HK-2 (cell line): ENCODE measurements around the gene DNAJC11.
"Not testable (repeated sequence)": the region's sequence is repeated elsewhere in the genome, so short reads cannot be mapped to it uniquely, and the experiment has no call there.

Source experiments
- DNase-seq: peaks from one replicate; pipeline ENCODE4 v3.0.0-alpha.2; 2018; ENCODE audit not compliant: unreplicated experiment

DNAJC11 gene

DNA sequence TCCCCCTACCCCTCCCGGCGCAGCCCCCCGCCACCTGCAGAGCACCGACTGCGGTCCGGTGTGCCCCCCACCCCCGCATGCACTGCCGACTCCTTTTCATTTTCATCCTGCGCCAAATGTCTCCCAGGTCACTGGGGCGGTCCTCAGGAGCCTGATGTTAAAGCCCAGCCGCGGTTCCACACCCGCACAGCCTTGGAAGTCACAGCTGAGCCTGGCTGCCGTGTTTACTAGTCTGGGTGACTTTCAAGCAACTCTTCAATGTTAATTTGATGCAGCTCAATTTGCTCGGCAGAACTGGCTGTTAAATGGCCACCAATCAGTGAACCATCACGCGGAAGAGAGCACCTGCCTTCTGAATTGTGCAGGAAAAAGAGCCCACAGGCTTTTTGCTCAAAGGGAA lies 49.7 kb downstream of the DNAJC11 start:
- no peak for DNase-seq

DNA sequence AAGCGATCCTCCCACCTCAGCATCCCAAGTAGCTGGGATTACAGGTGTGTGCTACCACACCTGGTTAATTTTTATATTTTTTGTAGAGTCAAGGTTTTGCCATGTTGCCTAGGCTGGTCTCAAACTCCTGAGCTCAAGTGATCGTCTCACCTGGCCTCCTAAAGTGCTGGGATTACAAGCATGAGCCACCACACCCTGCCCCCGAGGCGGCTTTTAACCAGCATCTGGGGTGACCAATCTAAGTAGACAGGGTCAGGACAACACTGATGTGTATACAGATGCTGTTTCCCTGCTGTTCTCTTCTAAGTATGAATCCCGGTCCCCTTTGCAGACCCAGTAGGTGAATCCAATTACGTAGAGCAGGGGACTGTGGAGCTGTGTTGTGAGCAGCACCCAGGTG lies 53.1 kb downstream of the DNAJC11 start:
- DNase-seq = no peak

DNA sequence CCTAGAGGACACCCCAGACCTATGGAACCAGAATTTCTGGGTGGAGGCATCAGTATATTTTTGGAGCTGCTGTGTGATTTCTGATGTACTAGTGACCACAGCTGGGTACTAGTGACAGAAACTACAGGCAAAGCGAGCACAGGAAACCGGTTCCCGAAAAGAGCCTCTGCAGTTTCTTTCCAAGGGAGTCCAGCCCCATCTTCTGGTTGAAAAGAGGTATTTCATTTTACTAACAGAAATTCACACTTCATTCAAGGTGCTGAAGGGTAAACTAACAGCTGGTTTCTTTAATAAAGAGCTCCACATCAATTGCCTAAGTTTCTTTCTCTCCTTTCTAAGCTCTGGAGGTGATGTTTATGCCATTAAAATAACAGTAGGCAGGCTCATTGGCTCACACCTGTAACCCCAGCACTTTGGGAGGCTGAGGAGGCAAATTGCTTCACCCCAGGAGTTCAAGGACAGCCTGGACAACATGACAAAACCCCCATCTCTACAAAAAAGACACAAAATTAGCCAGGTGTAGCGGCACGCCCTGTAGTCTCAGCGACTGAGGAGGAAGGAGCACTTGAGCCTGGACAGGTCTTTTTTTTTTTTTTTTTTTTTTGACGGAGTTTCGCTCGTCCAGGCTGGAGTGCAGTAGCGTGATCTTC lies 55.0 kb downstream of the DNAJC11 start:
- DNase-seq = no peak

DNA sequence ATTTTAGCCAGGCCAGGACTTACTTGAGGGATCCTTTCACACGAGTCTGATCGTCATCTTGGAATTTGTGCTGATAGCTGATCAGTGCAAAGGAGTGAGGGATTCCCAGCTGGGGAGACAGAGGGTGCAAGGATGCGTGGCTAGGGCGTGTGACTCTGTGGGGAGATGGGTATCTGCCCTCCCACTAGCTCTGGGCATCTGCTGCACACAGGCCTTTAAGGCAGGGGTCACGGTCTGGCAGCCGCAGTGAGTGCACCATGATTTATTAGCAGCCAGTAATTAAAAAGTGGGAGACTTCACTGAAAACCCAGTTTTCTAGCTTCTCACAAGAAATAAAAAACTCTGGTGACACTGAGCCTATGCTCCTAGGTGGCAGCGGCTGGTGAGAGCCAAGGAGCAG lies 56.6 kb downstream of the DNAJC11 start:
- DNase-seq = no peak

DNA sequence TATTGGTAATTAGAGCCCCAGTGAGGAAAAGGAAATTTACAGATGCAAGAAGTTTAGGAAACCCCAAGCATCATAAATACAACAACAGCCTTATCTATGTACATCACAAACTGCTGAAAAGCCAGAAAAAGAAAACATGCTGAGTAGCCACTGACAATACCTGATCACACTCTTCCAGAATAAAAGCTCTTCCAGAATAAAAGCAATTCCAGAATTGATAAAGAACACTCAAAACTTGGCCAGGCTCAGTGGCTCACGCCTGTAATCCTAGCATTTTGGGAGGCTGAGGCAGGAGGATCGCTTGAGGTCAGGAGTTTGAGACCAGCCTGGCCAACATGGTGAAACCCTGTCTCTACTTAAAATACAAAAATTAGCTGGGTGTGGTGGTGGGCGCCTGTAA lies 60.7 kb downstream of the DNAJC11 start:
- DNase-seq = not testable (repeated sequence)

DNA sequence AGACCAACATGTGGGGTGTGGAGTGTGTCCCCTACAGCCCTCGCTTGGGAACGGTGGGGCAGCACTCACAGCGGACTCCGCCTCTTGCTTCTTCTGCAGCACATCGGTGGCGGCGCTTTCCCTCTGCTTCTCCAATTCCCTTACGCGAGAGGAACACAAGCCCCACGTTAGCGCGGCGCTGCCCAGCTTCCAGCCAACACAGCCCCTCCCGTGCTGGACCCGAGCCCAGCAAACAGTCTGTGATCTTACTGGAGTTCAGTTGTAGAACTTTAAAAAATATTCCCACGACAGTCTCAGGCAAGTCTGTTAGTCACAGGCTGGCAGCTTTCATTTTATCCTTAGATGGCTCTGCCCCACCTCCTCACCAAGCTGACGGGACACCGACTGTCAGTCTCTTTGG lies 63.4 kb downstream of the DNAJC11 start:
- no peak for DNase-seq

DNA sequence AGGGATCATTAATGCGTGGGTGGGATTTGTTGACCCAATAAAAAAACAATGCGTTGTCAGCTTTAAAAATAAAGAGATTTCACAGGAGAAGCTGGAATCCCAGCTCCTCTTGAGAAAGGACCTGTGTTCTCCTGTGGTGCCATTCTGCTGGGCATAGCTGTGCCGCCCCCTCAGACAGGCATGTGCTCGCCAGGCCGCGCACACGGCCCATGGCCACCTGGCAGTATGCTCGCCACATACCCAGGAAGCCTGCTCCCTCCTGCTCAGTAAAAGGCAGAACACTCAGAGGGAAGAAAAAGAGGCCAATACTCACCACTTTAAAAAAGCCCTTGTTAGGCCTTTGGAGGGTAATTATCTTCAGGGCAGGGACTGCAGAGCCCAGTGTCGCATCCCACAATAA lies 63.8 kb downstream of the DNAJC11 start:
- DNase-seq = no peak

DNA sequence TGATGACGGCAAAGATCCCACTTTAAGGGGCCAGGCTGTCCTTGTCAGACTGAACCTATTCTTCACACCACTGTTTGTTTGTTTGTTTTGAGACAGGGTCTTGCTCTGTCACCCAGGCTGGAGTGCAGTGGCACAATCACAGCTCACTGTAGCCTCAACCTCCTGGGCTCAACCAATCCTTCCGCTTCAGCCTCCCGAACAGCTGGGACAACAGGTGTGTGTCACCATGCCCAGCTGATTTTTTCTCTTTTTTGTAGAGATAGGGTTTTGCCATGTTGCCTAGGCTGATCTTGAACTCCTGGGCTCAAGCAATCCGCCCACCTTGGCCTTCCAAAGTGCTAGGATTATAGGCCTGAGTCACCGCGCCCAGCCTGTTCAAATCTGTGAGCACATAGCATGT lies 64.8 kb downstream of the DNAJC11 start:
- not testable (repeated sequence) for DNase-seq

DNA sequence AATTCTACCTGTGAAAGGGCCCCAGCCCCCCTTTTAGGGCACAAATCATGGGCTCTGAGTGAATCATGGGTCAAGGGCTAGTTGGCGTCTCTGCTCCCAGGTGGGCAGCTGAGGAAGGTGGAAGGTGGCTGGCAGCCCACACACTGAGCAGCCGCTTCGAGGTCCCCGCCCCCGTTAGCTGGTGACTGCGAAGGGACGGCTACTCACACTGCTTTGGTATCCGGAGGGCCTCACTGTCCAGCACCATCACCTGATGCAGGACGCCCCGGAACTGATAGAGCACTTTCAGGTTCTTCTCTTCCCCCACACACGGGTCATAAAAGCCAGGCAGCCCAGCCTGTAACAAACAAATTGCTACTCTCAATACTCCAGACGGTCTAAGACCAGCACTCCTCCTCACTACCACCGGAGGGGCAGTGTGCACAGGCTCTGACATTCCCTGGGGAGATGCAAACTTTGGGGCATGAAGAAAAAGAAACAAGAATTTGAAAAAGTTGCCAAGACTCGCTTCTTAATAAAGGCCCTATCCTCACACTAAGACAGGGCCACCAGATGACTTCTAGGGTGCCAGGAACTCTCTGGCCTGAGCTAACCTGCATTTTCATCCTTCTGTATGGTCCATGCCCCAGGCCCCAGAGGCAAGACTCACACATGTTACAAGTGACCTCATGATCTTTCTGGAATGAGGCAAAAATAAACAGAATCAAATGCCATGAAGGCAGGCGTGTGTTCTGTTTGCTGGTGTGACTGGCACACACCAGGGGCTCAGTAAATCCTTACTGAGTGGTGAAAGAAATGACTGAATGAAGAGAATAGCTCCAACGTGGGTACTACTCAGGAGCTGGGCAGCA lies 65.5 kb downstream of the DNAJC11 start:
- DNase-seq = no peak

DNA sequence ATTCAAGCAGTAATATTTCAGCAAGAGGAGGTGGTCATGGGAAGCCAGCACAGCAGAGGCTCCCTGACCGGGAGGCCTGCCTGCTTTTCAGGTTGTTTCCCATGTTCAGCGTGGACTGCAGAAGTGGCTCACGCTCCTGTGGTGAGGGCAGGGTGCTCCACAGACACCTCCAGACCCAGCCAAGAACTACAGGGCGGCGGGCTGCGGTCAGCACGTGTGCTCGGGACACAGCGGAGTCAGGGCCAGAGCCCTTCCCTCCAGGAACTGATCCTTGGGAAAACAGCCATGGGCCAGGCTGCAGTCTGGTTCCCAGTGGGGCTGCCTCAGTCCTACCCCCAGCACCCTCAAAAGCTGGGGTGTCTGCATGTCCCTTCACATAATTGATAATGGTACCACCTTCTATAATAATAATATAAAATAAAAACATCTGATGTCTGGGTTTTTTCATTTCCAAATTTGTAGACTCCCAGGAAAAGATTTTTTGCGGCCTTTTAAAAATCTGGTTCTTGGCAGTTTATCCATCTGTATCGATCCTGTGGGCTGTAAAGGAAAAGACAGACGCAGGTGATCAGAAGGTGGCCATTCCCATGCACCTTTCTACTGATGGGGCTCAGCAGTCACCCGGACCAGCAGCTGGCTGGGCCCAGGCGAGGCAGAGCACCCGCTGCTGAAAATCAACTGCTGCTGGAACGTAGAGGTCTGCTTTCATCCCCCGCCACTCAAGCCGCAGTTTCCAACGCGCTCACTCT lies 66.3 kb downstream of the DNAJC11 start:
- DNase-seq = no peak

DNA sequence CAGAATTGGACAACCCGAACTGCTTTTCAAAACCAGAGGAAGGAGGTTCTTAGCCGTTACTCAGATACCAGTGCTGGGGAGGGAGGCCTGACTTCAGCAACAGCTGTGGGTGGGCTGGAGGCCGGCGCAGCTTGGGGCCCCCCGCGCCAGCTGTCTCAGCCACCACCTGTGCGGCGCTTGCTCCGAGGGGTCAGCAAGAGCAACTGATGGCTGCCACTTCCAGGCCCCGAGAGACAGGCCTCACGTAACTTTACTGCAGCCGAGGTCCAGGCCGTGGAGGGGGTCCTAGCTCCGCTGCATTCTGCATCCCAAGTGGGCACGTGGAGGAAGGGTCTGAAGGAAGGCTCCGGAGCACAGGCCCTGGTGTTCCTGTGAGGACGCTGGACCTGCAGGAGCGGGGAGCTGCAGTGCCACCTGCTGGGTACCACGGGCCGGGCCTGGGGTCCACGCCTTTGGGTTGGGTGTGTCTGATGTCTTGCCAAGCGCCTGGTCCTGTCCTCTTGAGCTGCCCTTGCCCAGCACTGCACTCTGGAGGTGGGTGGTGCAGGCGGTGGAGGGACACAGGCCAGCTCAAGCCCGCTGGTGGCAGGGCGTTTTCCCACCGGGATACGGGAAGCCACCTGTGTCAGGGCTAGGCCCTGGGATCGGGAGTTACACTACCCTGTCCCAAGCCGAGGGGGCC lies 67.1 kb downstream of the DNAJC11 start:
- peak; percentile 49 for DNase-seq

DNA sequence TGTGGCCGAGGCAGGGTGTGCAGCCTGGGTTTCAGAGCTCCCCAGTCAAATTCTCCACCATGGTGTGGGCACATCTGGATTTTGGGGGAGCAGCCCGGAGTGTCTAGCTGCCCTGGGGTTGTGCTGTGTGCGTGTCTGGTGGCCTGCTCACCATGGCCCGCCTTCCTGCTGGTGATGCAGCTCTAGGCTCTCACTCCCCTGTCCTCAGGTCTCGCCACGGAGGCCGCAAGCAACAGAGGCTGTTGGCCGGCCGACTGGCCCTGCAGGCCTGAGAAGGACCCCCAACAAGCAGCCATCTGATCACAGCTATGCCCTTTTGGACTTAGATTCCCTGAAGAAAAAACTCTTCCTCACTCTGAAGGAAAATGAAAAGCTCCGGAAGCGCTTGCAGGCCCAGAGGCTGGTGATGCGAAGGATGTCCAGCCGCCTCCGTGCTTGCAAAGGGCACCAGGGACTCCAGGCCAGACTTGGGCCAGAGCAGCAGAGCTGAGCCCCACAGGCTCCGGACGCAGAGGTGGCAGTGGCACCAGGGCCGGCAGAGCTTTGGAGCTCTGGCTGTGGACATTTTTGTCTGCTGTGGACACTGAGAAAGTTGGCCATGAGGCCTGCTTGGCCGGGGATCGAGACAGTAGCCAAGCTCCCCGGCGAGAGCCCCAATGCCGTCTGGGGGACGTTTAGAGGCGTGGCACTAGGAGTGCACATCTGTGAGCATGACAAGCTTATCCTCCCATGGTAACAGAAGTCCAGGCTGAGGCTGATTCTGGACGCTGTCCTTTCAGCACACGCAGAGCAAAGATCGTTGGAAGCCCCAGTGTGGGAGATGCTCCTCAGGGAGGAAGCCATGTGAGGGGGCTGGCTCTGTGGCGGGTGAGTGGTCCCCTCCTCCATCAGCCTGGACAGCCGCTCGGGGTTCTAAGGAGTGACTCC lies 68.8 kb downstream of the DNAJC11 start:
- no peak for DNase-seq

DNA sequence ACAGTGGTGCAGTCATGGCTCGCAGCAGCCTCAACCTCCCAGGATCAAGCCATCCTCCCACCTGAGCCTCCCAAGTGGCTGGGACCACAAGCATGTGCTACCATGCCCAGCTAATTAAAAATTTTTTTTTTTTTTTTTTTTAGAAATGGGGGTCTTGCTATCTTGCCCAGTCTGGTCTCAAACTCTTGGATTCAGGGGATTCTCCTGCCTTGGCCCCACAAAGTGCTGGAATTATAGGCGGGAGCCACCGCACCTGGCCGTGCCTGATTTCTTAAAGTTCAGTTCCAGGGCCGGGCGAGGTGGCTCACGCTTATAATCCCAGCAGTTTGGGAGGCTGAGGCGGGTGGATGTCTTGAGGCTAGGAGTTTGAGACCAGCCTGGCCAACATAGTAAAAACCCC lies 70.6 kb downstream of the DNAJC11 start:
- DNase-seq = no peak

DNA sequence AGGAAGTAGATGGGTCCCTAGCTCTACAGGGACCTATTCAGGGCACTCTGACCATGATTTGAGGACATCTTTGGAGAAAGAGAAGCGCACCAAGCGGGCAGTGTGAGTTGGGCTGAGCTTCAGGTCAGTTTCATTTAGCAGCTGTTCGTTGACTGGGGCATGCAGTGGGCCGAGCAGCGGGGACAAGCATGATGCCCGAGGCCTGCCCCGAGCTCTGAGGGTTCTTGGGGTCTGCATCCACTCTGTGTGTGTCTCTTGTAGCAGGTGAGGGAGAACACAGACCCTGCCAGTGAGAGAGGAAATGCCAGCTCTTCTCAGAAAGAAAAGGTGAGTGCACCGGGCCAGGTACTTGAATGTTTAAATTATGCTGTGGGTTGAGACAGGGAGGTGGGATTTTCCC lies 71.6 kb downstream of the DNAJC11 start:
- DNase-seq = no peak

DNA sequence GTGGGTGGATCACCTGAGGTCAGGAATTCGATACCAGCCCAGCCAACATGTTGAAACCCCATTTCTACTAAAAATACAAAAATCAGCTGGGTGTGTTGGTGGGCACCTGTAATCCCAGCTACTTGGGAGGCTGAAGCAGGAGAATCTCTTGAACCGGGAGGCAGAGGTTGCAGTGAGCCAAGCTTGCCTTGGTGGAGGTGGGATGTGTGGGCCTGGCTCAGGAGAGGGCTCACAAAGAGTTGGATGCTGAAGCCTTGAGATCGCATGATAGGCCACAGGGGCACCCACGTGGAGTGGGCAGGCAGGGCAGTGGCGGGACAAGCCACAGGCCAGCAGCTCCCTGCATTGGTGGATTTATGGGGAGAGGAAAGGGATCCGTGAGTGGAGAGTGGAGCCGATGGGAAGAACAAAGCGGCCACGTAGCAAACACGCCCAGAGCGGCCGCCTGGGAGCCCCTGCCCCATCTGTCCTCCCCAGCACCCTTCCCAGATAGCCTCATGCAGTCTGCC lies 72.6 kb downstream of the DNAJC11 start:
- DNase-seq = no peak

DNA sequence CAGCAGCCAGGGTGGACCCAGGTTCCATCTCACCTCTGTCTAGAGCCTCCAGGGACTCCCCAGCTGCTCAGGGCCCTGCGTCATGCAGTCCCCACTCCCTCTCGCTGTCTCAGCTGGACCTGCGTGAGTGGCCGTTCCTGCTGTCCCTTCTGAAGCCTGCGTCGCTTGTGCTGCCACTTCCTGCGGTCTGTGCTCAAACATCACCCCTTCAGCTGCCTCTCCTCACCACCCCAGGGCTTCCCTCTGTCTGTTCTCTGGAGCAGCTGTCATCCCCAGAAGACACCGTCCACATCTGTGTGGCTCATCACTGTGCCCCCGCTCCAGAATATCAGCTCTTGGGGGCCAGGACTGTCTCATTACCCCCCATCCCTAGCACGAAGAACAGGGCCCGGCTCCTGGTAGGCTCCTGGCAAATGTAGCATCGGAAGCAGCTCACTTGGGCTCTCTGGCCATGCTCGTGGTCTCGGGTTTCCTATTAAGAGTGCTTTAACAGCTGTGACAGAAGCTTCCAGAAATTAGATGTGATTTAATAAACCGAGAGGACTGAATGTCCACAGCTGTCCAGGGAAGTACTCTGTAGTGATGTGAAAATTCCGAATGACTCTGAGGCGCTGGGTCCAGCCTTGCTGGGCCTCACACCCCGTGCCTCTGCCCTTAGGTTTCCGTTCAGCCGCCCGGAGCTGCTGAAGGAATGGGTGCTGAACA lies 73.6 kb downstream of the DNAJC11 start:
- no peak for DNase-seq

DNA sequence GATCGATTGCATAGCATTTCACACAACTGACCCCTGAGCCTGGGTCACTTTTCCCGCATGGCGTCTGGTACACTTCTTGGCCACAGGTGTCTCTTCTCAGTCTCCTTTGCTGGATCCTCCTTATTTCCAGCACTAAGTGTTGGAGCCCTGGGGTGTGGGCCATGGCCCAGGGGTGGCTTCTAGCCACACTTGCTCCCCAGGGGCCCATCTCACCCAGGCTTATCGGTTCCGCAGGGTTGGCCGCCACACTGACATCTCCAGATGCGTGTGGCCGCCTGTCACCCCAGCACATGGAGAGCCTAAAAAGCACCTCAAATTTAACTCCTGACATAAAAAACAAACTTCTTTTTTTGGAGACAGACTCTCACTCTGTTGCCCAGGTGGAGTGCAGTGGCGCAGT lies 74.6 kb downstream of the DNAJC11 start:
- DNase-seq = no peak

DNA sequence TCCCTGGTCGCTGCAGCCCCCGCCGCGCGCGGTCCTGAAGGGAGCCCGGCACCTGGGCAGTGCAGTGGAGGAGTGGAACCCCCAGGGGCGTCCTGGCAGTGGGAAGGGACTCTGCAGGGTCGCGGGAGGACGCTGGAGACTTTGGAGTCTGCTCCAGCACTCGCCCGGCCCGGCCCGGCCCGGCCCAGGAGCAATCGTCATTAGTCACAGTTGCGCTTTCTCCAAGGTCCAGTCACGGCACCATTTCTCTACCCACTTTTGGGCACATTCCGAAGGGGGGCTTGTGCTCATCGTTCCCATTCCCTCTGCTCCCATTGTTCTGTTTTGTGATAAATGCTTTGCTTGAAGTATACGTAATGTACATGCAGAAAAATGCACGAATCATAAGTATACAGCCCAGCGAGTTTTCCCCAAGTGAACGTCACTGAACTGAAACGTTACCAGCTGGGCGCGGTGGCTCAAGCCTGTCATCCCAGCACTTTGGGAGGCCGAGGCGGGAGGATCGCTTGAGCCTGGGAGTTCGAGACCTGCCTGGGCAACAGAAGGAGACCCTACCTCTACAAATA lies 75.9 kb downstream of the DNAJC11 start:
- peak; percentile 41 for DNase-seq

DNA sequence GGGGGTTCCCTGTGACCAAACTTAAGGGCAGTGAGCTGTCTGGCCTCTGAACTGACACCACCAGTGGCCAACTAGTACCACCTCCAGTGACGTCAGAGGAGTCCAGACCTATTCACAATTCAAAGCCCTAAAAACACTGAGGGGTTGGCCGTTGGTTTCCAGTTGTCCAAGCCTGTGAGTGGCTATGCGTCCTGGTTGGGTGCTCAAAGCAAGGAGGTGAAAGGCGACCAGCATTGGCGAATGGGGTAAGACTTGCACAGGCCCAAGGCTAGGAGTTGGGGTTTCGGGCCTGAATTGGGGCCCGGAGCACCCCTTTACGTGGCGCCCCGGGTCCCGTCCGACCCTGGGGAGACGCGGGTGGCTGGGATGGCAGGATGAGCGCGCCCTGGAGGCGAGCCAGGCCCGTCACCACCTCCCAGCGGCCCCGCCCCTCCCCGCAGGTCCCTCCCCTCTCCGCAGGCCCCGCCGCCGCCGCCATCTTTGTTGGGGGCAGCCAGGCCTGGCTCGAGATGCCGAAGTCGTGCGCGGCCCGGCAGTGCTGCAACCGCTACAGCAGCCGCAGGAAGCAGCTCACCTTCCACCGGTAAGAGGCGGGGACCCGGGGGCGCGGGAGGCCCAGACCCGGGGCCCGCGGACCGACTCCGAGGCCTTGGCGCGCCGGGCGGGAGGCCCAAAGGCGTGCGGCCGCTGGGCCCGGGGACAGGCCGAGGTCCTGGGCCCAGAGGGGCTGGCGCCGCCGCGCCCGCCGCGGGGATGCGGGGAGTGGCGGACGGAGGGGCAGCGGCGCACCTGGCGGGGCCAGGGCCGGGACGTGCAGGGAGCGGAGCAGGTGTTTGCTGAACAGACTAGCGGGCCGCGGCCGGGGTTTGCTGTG lies 76.7 kb downstream of the DNAJC11 start, which contains the start of gene THAP3:
TSS of gene THAP3 (plus strand) at position 159 of the 874 bp plus-strand sequence. CDS start at position 510, 351 bp downstream.
- DNase-seq = peak; percentile 90
